EL (cell line): ENCODE data around the gene RPS19.

Experiments
- DNase-seq: peaks from one replicate; pipeline ENCODE4 v3.0.0-alpha.2; 2016

Gene RPS19

DNA sequence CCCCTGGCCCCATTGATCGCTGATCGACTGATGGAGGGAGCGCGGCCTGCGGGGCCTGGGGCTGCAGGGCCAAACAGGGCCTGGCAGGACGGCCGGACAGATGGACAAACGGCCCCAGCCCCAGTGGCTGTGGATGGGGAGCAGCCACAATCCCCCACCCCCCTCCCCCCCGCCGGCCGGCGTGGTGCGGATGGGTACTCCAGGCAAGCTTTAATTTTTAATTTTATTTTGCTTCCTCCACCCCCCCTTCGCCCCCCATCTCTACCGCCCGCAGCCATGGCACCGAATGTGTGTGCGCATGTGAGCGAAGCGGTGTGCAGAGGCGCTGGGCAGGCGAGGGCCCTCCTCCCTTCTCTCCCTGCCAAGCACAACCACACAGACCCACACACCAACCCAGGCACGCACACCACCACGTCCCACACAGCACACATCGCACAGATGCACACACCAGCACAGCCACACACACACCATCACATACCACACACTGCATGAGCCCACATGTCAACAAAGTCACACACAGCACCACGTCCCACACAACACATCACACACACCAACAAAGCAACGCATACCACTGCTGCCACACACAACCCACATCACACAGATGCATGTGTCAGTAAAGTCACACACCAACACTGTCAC, 55.8 kb downstream of the RPS19 start:
- DNase-seq = no peak

DNA sequence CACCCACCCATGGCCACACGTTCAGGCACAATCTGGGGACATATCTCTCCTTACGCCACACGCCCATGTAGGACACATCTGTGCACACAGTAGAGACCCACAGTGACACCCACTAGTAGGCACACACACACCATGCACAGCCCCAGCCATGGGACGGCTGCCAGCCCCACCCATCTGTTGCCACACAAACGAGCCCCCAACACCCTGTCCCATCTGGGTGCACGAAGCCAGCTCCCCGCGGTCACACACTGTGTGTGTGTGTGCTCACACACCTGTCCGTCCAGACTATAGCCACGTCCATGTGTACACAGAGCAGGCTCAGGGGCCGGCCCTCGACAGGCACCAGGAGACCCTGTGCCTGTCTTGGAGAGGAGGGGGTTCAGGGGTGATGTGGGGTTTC, 57.6 kb downstream of the RPS19 start:
- DNase-seq = no peak

DNA sequence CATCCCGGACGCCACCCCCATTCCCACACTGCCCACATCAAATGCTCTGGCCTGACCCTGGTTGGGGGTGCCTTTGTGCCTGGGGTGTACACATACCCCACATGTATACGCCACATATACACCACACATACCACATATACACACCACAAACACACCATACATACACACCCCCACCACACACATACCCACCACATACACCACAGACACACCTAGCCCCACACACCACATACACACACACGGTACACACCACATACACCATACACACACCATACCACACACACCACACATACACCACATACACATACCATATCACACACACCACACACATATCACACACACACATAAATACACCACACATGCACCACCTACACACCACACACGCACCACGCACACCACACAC, 58.0 kb downstream of the RPS19 start:
- no peak for DNase-seq

DNA sequence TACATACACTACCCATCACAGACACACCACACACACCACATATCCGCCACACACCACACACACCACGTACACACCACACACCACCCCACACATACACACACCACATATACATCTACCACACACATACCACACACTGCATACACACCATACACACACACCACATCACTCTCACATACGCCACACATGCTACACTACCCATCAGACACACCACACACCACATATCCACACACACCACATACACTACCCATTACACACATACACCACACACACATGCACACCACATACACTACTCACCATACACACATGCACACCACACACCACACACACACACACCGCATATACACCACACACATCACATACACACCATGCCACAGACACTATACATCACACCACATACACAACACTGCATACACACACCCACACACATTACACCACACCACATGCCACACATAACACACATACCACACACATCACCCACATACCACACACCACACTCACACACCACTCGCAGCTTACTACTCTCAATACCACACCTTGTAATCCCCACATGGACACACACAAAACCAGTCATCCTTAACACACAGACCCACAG, 58.7 kb downstream of the RPS19 start:
- DNase-seq = no peak

DNA sequence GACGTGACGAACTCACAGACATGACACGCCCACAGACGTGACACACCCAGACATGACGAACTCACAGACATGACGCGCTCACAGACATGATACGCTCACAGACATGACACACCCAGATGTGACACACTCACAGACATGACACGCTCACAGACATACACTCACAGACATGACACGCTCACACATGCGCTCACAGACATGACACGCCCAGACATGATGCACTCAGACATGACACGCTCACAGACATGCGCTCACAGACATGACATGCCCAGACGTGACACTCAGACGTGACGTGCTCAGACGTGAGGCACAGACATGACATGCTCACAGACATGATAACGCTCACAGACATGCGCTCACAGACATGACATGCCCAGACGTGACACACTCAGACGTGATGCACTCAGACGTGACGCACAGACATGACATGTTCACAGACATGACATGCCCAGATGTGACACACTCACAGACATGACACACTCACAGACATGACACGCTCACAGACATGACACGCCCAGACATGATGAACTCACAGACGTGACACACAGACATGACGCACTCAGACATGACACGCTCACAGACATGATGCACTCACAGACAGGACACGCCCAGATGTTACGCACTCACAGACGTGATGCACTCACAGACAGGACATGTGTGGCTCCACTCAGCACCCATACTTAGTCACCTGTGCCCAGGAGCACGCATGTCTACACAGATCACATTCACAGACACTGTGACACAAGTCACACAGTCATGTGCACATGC, 60.1 kb downstream of the RPS19 start:
- DNase-seq = no peak

DNA sequence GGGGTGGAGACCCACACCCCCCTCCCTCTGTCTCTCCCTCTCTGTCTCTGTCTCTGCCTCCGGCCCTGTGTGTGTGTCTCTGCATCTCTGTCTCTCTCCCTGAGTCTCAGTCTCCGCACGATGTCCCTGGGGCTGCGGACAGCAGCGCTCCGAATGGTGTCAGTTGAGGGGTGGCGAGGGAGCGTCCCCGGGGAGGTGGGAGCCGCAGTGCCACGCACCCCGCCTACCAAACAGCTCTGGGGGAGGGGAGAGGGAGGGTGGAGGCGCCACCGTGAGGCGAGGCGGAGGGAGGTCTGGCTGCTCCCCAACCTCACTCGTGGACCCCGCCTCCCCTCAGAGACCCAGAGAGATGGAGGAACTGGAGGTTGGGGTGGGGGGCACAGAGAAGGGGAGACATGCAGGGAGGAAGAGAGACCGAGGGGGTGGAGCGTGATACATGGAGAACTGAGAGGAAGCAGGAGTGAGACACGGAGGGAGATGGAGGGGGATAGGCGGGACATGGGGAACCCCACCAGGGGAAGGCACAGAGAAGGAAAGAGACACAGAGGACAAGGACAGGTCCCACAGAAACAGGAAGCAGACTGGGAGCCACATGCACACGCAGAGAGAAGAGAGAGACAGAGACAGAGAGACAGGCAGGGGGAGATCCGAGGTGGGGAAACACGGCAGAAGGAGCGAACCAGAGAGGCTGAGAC, 61.0 kb downstream of the RPS19 start:
- no peak for DNase-seq

DNA sequence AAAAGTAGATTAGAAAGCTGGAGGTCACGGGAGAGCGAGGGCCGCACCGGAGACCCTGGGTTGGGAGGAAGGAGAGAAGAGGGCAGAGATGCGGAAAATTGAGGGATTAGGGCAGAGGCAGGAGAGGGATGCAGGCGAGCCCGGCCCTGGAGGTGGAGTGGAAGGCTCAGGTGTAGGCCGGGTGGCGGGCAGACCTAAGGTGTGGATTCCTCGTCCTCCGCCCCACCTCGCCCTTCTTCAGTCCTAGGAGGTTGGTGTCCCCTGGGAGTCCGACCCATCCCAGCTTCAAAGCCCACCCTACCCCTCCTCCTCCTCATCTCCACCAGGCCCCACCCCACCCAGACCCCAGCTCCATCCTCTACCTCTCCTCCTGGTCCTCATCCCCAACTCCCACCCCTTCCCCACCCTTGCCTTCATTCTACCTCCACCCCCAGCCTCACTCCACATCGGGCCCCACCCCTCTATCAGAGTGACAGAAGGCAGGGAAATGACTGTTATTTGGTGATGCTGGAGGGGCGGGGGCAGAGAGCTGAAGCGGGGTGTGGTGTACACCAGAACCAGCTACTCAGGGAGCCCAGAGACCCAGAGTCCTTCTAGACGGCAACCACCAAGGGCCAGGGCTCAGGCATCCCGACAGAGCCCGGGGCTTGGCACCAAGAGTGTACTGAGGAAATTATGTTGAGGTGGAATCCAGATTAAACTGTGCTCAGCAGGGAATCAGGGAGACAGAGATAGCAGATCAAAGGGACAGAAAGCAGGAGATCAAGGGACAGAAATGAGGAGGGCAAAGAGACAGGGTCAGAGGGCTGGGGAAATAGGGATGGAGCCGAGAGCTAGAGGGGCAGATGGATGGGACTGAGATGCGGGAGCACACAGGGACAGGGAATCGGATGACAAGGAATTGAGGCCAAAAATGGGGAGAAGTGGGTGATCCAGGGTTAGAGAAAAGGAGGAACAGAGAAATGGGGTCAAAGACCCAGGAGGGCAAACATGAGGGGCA, 61.8 kb downstream of the RPS19 start:
- no peak for DNase-seq
